ENCODE data around the gene DNAJB4.

DNAJB4 gene

DNA sequence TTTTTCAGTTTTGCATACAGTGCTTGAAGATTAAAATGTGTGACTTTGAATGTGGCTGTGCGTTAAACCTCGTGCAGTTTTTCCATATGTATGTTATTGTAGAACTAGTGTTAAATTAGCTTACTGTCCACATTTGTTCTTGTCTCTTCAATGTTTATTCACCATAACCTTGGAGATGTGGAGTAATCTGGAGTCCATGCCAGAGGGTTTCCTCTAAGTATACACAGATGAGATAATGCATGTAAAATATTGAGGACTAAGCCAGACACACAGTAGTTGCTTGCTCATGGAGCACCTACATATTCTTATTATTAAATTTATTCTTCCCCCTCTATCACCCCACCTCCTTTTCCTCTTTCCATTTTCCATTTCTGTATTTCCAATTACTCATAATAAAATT is 33.3 kb downstream of the DNAJB4 start:
- no peak for DNase-seq (ENCODE audit: low read depth in 2 of 2)

DNA sequence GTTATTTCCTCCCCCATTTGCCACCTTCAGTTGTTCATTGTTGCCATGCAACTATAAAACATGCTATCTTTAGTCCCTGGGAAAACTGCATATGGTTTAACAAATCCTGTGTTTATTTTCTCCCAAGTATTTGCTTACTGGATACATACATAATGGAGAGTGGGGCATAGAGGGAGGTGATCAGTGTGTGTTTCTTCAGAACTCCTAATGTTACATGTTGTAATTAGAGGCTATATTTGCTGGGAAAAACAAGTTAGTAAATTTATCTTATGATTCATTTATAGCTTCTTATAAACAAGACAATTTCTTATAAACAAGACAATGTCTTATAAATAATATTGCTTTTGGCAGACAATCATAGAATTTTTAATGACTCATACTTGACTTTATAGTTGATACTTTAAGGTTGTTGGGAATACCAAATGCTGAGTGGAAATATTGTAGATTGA is 33.8 kb downstream of the DNAJB4 start:
- DNase-seq (ENCODE audit: low read depth in 2 of 2): no peak

DNA sequence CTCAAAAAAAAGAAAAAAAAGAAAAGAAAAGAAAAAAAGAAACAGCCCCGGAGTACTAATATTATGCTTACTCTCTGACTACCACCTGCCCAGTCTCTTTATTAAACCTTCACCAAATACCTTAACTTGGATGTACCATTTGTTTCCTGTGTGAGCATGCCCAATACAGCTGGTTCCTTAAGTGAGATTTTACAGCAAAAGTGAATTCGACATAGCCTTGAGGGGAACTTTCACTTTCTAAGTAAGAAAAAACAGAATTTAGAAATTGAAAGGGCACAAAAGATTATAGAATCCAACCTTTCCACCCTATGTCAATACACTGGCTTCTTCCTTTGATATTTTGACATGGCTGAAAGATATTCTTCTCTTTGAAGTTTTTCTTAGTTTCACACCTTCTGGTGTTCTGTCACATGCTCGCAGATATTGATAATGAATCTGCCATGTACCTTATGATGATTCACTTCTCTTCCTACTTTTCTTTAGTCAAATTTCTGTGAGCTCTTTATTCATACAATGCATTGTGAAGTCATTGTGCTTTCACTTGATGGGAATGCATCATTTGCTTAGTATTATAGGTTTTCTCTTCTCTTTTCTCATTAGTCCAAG is 35.8 kb downstream of the DNAJB4 start:
- DNase-seq (ENCODE audit: low read depth in 2 of 2): no peak

DNA sequence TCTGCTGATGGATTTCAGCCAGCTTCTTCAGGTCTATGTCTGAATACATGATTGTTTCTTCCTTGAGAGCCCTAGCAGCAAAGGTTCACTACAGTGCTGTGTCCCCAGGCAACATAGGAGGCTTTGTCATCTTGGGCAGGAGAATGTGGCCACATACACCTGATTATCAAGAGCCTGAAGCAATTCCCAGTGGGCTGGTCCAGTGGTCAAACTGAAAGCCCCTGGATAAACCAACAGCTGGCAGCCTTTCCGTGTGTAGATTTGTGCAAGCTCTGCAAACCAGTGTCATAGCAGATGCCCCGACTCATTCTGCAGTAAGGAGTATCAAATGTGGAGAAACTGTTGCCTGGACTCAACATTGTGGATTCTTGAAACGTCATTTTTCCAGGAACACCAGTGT is 38.7 kb downstream of the DNAJB4 start:
- DNase-seq (ENCODE audit: low read depth in 2 of 2): no peak

DNA sequence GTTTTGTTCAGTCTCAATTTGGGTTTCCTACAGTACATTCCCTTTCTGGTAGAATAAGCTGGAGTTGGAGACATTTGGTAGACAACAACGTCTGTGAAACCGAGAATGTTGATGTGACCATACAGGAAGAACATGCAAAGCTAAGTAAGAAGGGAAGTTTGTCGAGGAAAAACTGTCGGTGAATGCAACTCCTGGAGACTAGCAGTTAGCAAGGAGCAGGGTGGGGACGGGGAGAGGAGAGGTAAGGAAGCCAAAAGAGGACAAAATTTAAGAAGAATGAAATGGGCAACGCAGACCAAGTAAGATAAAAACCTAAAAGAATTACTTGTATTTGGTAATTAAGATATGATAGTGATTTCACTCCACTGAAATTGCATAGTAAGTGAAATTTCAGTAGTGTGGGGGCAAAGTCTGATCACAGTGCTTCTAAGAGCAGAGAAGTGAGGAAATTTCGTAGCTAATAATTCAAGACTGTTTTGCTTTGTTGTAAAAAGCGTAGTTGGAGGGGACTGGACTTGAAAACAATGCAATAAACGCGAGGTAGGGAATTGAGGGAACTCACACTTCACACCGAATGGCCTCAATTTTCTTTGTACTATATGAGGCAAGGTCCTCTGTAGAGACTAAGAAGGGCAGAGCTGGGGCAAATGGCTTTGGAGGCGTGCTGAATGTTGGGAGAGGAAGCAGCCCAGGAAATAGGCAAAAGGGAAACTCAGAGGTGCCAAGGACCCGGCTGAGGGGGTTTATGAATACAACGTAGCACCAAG is 40.2 kb downstream of the DNAJB4 start:
- no peak for DNase-seq (ENCODE audit: low read depth in 2 of 2)

DNA sequence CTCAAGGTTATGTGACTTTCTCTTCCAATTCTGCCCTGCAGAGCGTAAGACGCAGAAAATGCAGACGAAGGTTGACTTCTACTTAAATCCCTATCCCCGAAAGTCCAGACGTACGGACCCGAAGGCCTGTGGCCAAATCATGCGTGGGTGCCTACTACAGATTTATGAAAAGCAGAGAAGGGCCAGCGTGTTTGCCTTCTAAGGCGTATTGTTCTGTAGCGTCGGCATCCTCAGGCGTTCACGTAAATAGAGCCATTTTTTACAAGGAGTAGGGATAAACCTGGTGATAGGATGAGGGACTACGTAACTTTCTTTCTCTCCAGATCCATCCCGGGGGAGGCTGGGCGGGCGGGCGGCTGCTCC is 40.8 kb downstream of the DNAJB4 start:
- DNase-seq (ENCODE audit: low read depth in 2 of 2): no peak

DNA sequence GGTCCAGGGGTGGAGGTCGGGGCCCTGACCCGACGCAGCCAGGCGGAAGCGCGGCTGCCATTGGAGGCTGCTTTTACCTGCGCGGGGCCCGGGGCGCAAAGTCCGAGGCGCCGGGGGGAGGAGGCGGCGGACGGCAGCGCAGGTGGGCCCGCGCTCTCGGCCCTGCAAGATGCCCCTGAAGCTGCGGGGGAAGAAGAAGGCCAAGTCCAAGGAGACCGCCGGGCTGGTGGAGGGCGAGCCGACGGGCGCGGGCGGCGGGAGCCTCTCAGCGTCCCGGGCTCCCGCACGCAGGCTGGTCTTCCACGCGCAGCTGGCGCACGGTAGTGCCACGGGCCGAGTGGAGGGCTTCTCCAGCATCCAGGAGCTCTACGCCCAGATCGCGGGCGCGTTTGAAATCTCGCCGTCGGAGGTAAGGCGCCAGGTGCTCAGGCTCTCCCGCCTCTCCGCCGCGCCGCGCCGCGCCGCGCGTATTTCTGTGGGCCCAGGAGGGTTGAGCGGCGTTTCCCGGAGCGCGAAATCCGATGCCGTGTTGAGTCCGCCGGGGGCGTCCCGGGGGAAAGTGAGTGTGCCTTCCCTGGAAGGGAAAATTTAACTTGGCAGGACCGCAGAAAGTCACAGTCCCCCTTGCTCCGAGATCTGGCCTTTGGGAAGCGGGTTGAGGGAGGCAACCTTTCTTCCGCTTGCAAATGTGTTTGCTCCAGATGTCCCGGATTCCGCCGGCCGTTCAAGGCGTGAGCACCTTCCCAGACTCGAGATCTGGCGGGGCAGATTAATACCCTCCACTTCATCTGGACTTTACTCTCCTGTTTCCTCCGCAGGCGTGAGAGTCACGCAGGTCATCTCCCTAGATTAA is 41.4 kb downstream of the DNAJB4 start, which contains the start of gene GIPC2:
GIPC2 (plus strand) TSS at position 41 of the 853 bp plus-strand sequence; CDS start at position 170, 129 bp downstream.
- no peak for DNase-seq (ENCODE audit: low read depth in 2 of 2)

DNA sequence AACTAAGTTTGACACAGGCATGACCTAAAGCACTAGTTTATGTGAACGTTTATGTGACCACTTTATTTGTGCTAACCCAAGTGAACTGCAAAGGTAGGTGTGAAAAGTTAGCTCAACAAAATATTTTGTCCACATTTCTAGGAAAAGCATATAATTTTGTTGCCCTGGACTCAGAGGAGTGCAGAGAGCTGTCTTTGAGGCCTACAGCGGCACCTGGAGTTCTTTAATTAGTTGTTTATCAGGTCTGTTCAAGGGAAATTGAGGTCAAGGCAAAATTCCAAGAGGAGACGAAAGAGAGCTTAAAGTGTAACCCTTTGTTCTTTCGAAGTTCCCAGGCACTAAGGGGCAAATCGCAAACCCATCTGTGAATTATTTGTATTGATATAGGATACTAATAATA is 42.4 kb downstream of the DNAJB4 start:
- DNase-seq (ENCODE audit: low read depth in 2 of 2): no peak

DNA sequence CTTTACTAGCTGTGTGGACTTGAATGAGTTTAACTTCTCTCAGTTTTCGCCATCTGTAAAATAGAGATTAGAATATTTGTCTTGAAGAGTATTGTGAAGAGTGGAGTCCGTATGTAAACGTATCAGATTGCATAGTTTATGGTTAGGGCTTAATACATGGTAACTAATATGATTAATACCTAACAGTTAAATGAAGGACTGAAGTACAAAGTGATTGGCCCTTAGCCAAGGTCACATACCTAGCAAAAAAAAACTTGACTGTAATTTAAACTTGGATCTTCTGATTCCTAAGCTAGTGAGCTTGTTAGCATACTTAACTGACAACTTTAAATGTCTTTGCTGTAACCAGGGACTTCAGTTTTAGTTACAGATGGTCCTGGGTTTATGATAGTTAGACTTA is 42.9 kb downstream of the DNAJB4 start:
- no peak for DNase-seq (ENCODE audit: low read depth in 2 of 2)

DNA sequence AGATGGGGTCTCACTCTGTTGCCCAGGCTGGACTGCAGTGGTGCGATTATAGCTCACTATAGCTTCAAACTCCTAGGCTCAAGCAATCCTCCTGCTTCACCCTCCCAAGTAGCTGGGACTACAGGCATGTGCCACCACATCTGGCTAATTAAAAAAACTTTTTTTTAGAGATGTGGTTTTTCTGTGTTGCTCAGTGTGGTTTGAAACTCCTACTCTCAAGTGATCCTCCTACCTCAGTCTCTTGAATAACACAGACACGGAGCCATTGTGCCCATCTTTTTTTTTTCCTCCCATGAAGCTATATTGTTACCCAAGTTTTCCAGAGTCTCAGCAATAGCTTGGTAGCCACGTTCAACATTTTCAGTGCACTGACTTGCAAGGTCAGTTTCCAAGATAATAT is 43.7 kb downstream of the DNAJB4 start:
- no peak for DNase-seq (ENCODE audit: low read depth in 2 of 2)

DNA sequence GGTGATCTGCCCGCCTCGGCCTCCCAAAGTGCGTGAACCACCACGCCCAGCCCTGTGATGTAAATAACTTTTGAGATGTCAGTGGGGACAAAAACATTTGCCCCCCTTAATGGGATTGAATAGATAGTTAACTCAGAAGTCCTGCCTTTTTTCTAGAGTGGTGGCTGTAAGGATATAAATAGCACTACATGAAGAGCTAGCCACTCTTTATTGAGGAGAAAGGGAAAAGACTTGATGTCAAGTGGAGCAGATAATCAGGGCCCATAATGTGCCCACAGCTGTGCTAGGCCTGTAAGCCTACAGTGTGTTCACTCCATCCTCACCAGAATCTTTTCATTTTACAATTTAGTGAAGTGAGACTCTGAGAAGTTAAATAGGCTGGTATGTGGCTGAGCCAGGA is 44.7 kb downstream of the DNAJB4 start:
- DNase-seq (ENCODE audit: low read depth in 2 of 2): no peak

DNA sequence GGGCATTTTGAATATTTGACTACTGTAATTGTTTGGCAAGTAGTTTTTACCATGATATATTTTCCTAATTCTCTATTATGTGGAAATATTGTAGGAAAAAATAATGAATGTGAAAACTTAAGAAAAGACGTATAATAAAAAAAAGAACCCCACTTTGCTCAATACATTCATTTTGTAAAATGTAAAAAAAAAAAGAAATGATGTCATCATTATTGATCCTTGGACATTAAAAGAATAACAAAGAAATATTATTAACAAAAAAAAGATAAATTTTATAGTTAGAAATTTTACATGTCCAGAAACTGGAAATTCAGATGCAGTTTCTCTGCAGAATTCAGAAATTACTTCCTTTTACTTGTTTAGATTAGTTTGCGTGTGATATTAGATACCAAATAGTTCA is 46.3 kb downstream of the DNAJB4 start:
- DNase-seq (ENCODE audit: low read depth in 2 of 2): no peak

DNA sequence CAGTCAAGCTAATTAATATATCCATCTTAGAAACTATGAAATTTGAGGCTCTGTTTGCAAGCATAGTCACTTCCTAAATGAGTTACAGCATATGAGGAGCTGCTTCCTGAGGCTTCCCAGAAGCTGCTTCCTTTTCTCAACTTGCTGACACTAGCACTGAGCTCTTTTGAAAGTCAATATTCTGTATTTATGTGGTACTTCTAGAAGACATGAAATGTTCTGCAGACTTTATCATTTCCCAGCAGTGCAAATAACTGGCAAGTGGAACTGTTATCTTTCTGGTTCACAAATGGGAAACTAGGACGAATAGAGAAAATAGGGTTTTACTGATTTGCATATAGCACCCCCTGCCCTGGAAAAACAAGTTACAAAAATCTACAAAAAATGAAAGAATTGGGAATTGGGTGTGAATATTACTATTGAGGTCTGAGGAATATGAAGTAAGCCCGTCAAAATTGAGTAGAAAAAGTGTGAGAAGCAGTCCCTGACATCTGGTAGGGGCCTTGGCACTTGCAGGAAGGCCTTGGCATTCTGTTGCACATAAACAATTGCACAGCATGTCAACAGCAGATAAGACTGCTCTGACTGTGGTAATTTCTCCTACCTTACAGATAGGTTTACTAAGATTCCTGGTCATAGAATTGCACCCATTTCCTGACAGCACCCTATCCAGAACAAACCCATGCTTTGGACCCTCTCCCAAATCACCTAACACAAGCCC is 48.1 kb downstream of the DNAJB4 start:
- DNase-seq (ENCODE audit: low read depth in 2 of 2): no peak

DNA sequence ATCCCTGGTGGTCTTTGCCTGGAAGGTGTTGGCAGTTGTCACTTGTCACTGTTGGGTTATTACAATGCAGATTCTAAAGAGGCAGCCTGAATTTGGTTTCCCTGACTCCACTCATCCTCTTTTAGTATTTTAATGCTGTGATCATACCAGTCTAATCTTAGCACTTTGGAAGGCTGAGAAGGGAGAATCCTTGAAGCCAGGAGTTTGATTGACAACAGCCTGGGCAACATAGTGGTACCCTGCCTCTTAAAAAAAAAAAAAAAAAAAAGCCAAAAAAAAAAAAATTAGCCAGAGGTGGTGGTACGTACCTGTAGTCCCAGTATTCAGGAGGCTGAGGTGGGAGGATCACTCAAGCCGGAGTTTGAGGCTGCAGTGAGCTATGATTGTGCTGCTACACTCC is 48.8 kb downstream of the DNAJB4 start:
- no peak for DNase-seq (ENCODE audit: low read depth in 2 of 2)

DNA sequence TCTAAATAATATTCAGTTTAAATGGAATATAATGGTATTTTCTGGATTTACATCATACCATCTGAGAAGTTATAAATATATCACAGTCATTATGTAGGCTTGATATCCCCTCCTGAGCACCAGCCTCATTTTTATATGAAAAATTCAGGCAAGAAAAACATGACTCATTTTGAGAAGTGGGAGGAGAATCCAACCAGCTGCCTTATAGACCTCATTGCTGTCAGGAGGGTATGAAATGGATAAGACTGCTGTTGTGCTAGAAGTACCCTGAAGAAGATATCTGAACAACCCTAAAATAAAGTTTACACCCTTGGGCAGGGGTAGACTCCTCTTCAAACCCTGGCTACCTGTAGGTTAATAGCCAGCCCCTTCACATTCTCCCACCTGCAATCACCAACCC is 49.8 kb downstream of the DNAJB4 start:
- DNase-seq (ENCODE audit: low read depth in 2 of 2): no peak

DNA sequence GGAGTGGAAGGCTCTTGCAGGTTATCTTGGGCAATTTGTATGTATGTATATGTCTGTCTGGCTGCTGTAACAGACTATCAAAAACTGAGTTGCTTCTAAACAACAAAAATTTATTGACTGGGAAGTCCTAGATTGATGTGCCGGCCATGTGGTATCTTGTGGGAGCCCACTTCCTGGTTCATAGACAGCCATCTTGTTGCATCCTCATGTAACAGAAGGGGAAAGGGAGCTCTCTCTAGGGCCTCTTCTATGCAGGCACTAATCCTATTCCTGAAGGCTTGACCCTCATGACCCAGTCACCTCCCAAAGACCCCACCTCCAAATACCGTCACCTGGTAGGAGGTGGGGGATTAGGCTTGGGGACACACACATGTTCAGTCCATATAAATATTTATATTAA is 50.2 kb downstream of the DNAJB4 start:
- no peak for DNase-seq (ENCODE audit: low read depth in 2 of 2)

DNA sequence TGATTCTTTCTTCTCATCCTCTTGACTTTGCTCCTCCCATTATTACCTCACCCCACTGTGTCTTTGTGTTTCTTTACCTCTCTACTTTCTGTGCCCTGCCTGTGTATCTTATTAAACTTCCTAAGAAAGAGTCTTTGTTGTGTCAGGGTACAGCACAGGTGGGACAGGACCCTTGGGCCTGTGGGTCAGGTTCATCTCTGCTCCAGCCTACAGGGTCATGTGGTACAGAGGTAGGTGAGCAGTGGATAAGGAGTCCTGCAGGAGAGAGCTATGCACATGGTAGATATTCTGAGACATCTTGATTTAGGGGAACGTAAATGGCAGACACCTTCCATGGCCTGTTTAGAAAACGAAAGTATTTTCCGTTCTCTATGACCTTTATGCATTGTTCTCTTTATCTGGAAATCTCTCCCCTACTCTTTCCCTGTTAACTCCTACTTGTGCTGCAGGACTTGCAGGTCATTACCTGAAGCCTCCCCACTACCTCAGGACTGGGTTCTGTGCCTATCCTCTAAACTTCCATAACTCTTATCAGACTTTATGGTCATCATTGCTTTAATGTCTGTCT is 50.9 kb downstream of the DNAJB4 start:
- no peak for DNase-seq (ENCODE audit: low read depth in 2 of 2)

DNA sequence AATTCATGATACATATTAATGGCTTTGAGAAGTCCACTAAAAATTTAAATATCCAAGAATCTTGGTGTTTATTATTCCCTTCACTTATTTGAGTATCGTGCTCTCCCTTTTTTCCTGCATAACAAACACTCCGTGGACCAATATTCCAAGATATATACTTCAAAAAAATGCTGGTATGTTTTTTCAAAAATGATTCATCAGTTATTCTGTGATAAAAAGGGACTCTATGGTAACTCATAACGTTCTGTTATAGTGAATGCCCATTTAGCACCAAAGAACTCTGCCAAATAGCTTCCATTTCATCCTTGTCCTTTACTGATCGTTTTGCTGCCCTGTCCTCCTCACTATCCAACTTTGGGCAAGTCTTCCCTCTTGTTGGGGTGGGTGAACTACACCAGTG is 53.9 kb downstream of the DNAJB4 start:
- DNase-seq (ENCODE audit: low read depth in 2 of 2): no peak

DNA sequence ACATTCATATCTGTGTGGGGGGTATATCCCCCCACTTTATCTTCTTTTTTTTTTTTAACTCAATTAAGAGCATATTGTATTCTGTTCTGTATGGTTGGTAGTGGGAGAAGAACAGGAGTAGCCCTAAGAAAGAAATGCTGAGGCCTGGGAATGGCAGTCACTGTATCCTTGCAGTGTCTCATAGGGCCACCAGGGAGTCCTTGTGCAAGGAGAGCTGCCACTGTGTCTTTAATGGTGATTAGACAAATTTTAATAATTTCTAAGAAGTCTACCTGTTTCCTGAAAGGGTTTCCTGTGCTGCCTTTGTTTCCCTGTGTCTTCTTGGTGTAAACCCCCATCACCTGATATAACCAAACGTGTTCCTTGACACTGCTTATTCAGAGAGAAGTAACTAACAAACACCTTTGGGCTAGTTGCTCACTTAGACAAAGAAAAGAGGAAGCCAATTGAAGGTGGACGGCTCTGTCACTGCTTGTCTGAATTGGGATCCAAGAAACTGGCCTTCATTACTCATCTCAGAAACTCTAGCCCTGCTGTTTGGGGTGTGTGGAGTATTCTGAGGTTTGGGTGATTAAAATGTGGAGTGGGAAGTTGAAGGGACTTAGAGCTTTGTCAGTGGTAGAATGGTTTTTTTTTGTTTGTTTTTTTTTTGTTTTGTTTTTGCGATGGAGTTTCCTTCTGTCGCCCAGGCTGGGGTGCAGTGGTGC is 56.3 kb downstream of the DNAJB4 start:
- DNase-seq (ENCODE audit: low read depth in 2 of 2): no peak

DNA sequence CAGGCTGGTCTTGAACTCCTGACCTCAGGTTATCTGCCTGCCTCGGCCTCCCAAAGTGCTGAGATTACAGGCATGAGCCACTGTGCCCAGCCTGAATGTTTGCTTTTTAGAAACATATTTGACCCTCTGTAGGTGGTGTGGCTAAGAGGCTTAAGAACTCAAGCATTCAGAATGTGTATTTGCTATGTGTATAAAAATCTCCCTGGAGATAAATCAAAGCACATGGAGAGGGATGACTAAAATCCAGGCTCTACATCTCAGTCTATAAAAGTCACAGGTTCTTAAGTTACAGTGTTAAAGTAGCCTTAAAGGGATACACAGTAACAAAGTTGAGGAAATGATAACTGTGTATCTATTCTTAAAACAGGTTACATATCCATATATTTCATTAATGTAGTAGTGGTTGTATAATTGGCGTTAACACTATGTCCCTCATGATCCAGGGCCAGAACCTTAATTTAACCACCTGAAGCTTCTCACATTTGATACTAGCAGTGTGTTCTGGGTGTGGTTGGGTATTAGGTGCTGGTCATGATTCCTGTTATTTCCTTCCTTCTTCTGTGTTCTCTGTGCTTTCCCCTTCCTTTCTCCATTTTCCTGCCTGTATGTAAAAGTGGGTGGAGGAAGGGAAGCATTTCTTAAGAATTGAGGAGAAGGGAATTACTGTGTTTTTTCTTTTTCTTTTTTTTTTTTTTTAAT is 57.2 kb downstream of the DNAJB4 start:
- DNase-seq (ENCODE audit: low read depth in 2 of 2): no peak

Measured in stimulated activated CD8-positive, alpha-beta memory T cell treated with anti-CD3 and anti-CD28 coated beads, Interleukin-15, amount 100 ng/mL, for 4 hours (primary cell).